ENCODE measurements around the gene KCTD16. TPM values are rescaled to one million over a fixed set of nuclear protein-coding genes. Genes with fewer than 3 reads are reported as not detected.

Gene KCTD16
- polyA plus RNA-seq, 2 of the 4 experiments (the other 2 are of a cell fraction): 0.10 to 0.32 TPM

DNA sequence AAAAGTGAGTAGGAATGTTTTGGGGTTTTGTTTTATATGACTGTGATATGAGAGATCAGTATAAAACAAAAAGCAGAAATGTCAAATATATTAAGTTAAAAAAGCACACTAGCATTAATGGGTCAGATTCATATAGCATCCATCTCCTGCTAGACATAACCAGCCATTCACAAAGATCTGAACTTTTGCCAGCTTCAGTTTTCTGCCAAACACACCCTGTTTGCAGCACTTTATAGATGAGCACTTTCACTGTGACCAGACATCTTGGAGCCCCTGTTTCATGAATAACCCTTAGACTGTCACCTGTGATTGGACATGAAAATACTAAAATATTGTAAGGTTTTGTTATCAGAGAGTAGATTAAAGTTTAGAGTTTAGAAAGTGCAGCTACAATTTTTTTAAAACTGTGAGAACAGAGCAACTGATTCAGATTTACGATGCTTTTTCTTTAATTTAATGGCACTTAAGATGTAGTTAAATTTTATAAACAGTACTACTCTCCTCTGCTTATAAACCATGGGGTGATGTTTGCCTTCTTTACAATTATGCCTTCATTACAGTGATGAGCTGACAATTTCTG lies 142.6 kb downstream of the KCTD16 start (continued):
- TF ChIP-seq REST (IDR thresholded peaks at IDR 0.05): no peak
- TF ChIP-seq RFX5 (IDR thresholded peaks at IDR 0.05): no peak
- TF ChIP-seq MAZ (IDR thresholded peaks at IDR 0.05; ENCODE audit: borderline replicate concordance, low read depth, low read length): no peak
- no peak for TF ChIP-seq FOXS1 (CRISPR knock-in tag; IDR thresholded peaks at IDR 0.05)
- TF ChIP-seq, protein P1, sequence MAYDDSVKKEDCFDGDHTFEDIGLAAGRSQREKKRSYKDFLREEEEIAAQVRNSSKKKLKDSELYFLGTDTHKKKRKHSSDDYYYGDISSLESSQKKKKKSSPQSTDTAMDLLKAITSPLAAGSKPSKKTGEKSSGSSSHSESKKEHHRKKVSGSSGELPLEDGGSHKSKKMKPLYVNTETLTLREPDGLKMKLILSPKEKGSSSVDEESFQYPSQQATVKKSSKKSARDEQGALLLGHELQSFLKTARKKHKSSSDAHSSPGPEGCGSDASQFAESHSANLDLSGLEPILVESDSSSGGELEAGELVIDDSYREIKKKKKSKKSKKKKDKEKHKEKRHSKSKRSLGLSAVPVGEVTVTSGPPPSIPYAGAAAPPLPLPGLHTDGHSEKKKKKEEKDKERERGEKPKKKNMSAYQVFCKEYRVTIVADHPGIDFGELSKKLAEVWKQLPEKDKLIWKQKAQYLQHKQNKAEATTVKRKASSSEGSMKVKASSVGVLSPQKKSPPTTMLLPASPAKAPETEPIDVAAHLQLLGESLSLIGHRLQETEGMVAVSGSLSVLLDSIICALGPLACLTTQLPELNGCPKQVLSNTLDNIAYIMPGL (CRISPR knock-in tag; IDR thresholded peaks at IDR 0.05; ENCODE audit: borderline replicate concordance): no peak

DNA sequence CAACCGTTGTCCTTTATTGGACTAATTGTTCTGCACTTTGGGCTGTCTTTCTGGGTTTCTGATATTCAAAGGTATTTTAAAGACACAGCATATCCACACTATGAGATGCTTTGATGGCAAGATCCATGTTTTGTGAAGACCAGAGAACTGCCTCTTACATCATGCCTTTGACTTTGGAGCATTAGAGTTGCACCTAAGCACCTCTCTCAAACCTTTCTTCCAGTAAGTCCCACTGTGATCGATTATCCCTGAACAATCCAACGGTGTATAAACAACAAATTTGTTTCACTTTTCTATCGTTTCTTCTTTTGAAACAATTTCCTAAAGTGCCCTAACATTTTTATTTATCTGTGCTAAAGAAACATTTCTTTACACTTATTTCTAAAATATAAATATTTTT lies 144.4 kb downstream of the KCTD16 start:
- ChIA-PET CTCF (no interaction called here), POLR2A (no interaction called here)
- FAIRE-seq (no peak), DNase-seq (ENCODE audit: low read depth in 1 of 2, low spot score in 1 of 2) (no peak), ATAC-seq (no peak; a peak in 1 of 6 replicates)
- Histone ChIP-seq H3K27ac (no peak overlapping the region), H3K4me3 (no peak overlapping the region), H3K4me1 (no peaks in the 10 kb centered on the region), H3K9me3 (no peaks in the 10 kb centered on the region), H3K4me2 (no peak overlapping the region)
- WGBS (ENCODE audit: missing lambda C conversion rate): 15% methylated on average over 4 of the region's 4 CpGs
- TF ChIP-seq MAX (IDR thresholded peaks at IDR 0.05) (no peak), NR3C1 (IDR thresholded peaks at IDR 0.05) (no peak), CHD2 (IDR thresholded peaks at IDR 0.05; ENCODE audit: low read length, partially characterized antibody) (no peak), SREBF2 (IDR thresholded peaks at IDR 0.05) (no peak), POLR2A (IDR thresholded peaks at IDR 0.05; ENCODE audit: low read length) (no peak), ZNF302 (CRISPR knock-in tag; IDR thresholded peaks at IDR 0.05) (no peak), HDAC2 (IDR thresholded peaks at IDR 0.05) (no peak), ZFP36 (IDR thresholded peaks at IDR 0.05; ENCODE audit: borderline replicate concordance, partially characterized antibody) (no peak), GATA3 (IDR thresholded peaks at IDR 0.05; ENCODE audit: borderline replicate concordance) (no peak), MAZ (IDR thresholded peaks at IDR 0.05; ENCODE audit: borderline replicate concordance, low read depth, low read length) (no peak), RAD21 (conservative IDR thresholded peaks at IDR 0.05 in 1 of 2, IDR thresholded peaks at IDR 0.05 in 1 of 2) (no peak)
- TF ChIP-seq, protein P2, sequence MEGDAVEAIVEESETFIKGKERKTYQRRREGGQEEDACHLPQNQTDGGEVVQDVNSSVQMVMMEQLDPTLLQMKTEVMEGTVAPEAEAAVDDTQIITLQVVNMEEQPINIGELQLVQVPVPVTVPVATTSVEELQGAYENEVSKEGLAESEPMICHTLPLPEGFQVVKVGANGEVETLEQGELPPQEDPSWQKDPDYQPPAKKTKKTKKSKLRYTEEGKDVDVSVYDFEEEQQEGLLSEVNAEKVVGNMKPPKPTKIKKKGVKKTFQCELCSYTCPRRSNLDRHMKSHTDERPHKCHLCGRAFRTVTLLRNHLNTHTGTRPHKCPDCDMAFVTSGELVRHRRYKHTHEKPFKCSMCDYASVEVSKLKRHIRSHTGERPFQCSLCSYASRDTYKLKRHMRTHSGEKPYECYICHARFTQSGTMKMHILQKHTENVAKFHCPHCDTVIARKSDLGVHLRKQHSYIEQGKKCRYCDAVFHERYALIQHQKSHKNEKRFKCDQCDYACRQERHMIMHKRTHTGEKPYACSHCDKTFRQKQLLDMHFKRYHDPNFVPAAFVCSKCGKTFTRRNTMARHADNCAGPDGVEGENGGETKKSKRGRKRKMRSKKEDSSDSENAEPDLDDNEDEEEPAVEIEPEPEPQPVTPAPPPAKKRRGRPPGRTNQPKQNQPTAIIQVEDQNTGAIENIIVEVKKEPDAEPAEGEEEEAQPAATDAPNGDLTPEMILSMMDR (IDR thresholded peaks at IDR 0.05): no peak
- TF ChIP-seq, protein P3, sequence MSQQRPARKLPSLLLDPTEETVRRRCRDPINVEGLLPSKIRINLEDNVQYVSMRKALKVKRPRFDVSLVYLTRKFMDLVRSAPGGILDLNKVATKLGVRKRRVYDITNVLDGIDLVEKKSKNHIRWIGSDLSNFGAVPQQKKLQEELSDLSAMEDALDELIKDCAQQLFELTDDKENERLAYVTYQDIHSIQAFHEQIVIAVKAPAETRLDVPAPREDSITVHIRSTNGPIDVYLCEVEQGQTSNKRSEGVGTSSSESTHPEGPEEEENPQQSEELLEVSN (IDR thresholded peaks at IDR 0.05; ENCODE audit: borderline replicate concordance, low read depth): no peak
